Suprapubic skin (tissue), 4 donors: ENCODE results near the gene FABP1. TPM values are rescaled to one million over a fixed set of nuclear protein-coding genes. Genes with fewer than 3 reads are reported as not detected.

Source experiments
- DNase-seq, 2 donors: peaks; one replicate each; pipeline ENCODE4 v3.0.0-alpha.2; 2019; ENCODE audit warnings: low spot score in 2 of 2
- H3K27ac ChIP-seq: fragments of 200-600 bp; sonication (generic); one replicate; pipeline ENCODE4 v1.5.1; 2019
- H3K27me3 ChIP-seq: fragments of 200-600 bp; sonication (generic); one replicate; pipeline ENCODE4 v1.5.1; 2019
- H3K36me3 ChIP-seq: fragments of 200-600 bp; sonication (generic); one replicate; pipeline ENCODE4 v1.5.1; 2019
- H3K4me1 ChIP-seq: fragments of 200-600 bp; sonication (generic); one replicate; pipeline ENCODE4 v1.5.1; 2019
- H3K4me3 ChIP-seq: fragments of 200-600 bp; sonication (generic); one replicate; pipeline ENCODE4 v1.5.1; 2019; ENCODE audit warnings: mild to moderate bottlenecking
- H3K9me3 ChIP-seq: fragments of 200-600 bp; sonication (generic); one replicate; pipeline ENCODE4 v1.5.1; 2019
- EP300 ChIP-seq: sonication (generic); formaldehyde crosslinking; IDR thresholded peaks from one replicate; pipeline ENCODE4 v1.6.1; 2017; ENCODE audit warnings: antibody characterized with exemption
- POLR2A ChIP-seq, 2 donors: fragments of 450-650 bp; IDR thresholded peaks; one replicate each; pipeline ENCODE4 v1.6.1; 2017; ENCODE audit warnings: antibody characterized with exemption in 2 of 2, mild to moderate bottlenecking in 2 of 2, moderate library complexity in 2 of 2
- POLR2AphosphoS5 ChIP-seq, 3 donors: sonication (generic); formaldehyde crosslinking; IDR thresholded peaks; one replicate each; pipeline ENCODE4 v1.6.1; 2017; ENCODE audit warnings: antibody characterized with exemption in 3 of 3
- WGBS: methylation state at CpG from one replicate; pipeline ENCODE4 v1.1.5; 2018; 5-methylcytosine and 5-hydroxymethylcytosine counted together
- total RNA-seq, 4 donors: library from RNA; depleted of rRNA; stranded (reverse); fragments of >200 nt; gene quantifications; one replicate each; pipeline ENCODE4 v1.1.0, GENCODE V29; 2016
- TF ChIP-seq, protein P1 (sequence below), 2 donors: fragments of 200-600 bp in 1 of 2; fragments of 450-650 bp in 1 of 2; sonication (generic) in 1 of 2; IDR thresholded peaks; one replicate each; pipeline ENCODE4 v1.5.1; 2016 to 2019; ENCODE audit warnings: antibody characterized with exemption in 2 of 2, mild to moderate bottlenecking in 1 of 2, moderate library complexity in 1 of 2

FABP1 gene
- total RNA-seq, 4 donors from 2014 or later: 6.8 TPM; not detected in 3

DNA sequence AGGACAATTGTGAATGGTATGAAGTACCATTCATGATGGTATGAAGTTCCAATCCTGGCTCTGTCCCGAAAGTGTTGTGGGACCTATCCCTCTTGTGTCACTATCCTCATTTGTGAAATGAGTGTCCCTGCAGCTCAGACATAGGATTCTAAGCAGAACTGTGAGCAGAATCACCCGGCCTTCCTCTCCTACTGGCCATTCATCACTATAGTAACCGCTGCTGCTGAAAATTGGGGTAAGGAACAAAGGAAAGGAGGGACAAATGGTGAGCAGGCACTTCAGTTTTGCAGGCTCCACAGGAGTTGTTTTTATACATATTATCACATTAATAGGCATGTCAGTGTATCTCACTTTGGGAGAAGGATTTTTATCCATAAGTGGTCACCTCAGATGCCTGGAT, 32.8 kb downstream of the FABP1 start:
- H3K27me3 ChIP-seq: no peaks in the 10 kb centered on the region
- H3K4me3 ChIP-seq: no peak overlapping the region
- no peaks in the 10 kb centered on the region for H3K36me3 ChIP-seq
- DNase-seq: no peak
- H3K27ac ChIP-seq: no peak overlapping the region
- TF ChIP-seq POLR2AphosphoS5 (IDR thresholded peaks at IDR 0.05): no peak
- H3K4me1 ChIP-seq: peaks cover 3% of the 10 kb centered on the region
- 77% methylated on average over 3 of the region's 3 CpGs for WGBS
- no peaks in the 10 kb centered on the region for H3K9me3 ChIP-seq

DNA sequence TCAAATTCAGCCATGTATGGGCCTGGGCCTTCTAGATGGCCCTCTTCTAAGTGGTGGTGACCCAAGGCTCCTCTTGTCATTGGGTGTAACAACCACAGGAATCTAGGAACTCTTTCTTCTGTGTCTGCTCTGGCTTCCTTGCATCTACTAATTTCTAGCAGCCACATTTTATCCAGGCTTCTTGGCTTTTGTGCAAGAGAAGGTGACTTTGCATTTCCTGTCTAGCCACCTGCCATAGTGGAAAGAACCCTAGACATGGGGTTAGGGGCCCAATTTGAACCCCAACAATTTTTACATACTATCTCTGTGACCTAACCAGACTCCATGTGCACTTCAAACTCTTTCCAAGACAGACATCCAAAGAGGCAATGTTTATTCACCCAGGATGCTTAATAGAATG, 35.1 kb downstream of the FABP1 start:
- H3K27ac ChIP-seq: no peak overlapping the region
- no peak for TF ChIP-seq POLR2A (IDR thresholded peaks at IDR 0.05)
- no peak for TF ChIP-seq EP300
- TF ChIP-seq, protein P1, sequence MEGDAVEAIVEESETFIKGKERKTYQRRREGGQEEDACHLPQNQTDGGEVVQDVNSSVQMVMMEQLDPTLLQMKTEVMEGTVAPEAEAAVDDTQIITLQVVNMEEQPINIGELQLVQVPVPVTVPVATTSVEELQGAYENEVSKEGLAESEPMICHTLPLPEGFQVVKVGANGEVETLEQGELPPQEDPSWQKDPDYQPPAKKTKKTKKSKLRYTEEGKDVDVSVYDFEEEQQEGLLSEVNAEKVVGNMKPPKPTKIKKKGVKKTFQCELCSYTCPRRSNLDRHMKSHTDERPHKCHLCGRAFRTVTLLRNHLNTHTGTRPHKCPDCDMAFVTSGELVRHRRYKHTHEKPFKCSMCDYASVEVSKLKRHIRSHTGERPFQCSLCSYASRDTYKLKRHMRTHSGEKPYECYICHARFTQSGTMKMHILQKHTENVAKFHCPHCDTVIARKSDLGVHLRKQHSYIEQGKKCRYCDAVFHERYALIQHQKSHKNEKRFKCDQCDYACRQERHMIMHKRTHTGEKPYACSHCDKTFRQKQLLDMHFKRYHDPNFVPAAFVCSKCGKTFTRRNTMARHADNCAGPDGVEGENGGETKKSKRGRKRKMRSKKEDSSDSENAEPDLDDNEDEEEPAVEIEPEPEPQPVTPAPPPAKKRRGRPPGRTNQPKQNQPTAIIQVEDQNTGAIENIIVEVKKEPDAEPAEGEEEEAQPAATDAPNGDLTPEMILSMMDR (IDR thresholded peaks at IDR 0.05): no peak
- TF ChIP-seq POLR2AphosphoS5 (IDR thresholded peaks at IDR 0.05): no peak
- no peak overlapping the region for H3K4me3 ChIP-seq
- no peaks in the 10 kb centered on the region for H3K9me3 ChIP-seq
- no peaks in the 10 kb centered on the region for H3K36me3 ChIP-seq
- DNase-seq: no peak
- H3K4me1 ChIP-seq: no peaks in the 10 kb centered on the region
- H3K27me3 ChIP-seq: no peaks in the 10 kb centered on the region

DNA sequence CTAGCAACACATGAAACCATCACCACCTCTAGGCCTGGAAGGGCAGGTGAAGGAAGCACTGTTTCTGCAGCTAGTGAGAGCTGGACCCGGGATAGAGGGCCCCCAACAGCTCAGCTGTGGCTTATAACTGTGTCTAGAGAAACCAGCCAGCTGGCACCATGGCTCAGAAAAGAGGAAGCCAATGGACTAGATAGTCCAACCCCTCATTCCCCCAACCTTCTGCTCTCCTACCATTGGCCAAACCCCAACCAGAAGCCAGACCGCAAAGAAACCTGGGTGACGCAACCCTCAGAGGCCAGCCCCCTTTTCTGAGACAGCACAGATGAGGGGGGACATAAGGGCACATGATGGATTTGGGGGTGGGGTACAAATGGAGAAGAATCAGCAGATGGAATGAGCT, 35.9 kb downstream of the FABP1 start:
- Histone ChIP-seq H3K36me3 (no peaks in the 10 kb centered on the region), H3K9me3 (no peaks in the 10 kb centered on the region), H3K4me1 (no peaks in the 10 kb centered on the region), H3K4me3 (no peak overlapping the region), H3K27me3 (no peaks in the 10 kb centered on the region), H3K27ac (no peak overlapping the region)
- TF ChIP-seq, protein P1 (IDR thresholded peaks at IDR 0.05): no peak
- TF ChIP-seq EP300: no peak
- WGBS: 61% methylated on average over 3 of the region's 3 CpGs
- DNase-seq: no peak

DNA sequence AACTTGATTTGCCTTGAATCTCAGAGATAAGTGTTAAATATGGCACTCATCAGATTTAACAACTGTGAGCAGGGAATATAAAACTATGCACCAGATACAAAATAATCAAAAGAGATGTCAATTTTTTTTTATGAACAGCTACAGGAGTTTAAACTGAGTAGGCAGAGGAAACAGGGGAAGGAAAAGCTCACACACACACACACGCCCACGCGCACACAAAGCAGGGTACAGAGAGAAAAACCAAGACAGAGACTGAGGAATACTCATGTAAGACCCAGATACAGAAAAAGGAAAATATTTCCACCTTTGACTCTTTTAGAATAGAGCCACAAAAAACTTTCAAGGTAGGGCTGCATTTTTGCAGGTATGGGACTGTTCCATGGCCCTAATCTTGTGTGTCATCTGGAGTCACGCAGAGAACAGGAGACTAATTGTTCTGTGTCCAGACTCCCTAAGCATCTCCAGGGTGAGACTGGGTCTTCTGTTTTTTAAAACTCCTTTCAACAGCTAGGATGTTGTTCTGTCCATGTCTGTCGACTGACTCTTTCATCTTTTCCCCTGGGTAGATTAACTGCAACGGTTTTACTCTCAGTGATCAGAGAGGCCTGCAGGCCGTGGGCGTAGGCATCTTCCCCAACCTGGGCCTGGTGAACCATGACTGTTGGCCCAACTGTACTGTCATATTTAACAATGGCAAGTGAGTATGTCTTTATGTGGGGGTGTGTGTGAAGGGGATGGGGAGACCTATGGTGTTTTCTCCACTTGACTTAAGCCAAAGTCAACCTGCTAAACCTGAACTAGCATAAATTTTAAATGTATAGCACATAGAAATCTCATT, 37.2 kb downstream of the FABP1 start:
- DNase-seq: no peak
- Histone ChIP-seq H3K9me3 (no peaks in the 10 kb centered on the region), H3K4me1 (no peaks in the 10 kb centered on the region), H3K27me3 (no peaks in the 10 kb centered on the region), H3K4me3 (no peak overlapping the region), H3K36me3 (no peaks in the 10 kb centered on the region), H3K27ac (no peak overlapping the region)
- WGBS: 71% methylated on average over 8 of the region's 8 CpGs
- TF ChIP-seq POLR2AphosphoS5 (IDR thresholded peaks at IDR 0.05): no peak

DNA sequence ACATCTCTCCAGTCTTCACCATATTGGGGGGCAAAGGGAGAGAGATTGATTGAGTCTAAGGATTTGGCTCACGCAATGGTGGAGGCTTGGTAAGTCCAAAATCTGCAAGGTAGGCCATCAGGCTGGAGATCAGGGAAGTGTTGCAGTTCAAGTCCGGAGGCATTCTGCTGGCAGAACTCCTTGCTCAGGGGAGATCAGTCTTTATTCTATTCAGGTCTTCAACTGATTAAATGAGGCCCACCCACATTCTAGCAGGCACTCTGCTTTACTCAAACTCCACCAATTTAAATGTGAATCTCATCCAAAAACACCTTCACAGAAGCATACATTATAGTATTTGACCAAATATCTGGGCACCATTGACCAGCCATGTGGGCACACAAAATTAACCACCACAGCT, 38.9 kb downstream of the FABP1 start:
- H3K4me3 ChIP-seq: no peak overlapping the region
- no peaks in the 10 kb centered on the region for H3K4me1 ChIP-seq
- no peaks in the 10 kb centered on the region for H3K27me3 ChIP-seq
- no peaks in the 10 kb centered on the region for H3K9me3 ChIP-seq
- WGBS: 86% methylated on average over 2 of the region's 2 CpGs
- H3K36me3 ChIP-seq: no peaks in the 10 kb centered on the region
- no peak for TF ChIP-seq POLR2AphosphoS5 (IDR thresholded peaks at IDR 0.05)
- TF ChIP-seq, protein P1 (IDR thresholded peaks at IDR 0.05): no peak
- no peak for TF ChIP-seq POLR2A (IDR thresholded peaks at IDR 0.05)
- no peak for TF ChIP-seq EP300
- no peak for DNase-seq
- H3K27ac ChIP-seq: no peak overlapping the region

DNA sequence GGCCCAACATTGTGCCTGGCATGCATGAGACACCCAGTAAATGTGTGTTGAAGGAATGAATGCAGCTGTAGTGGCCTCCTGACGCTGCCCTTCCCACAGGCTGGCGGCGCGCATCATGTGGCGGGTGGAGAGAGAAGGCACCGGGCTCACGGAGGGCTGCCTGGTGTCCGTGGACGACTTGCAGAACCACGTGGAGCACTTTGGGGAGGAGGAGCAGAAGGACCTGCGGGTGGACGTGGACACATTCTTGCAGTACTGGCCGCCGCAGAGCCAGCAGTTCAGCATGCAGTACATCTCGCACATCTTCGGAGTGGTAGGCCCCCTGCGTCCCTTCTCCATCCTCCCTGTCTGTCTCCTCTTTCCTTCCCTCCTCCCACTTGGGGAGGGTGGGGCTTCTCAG, 40.1 kb downstream of the FABP1 start:
- no peak for DNase-seq
- no peaks in the 10 kb centered on the region for H3K36me3 ChIP-seq
- TF ChIP-seq EP300: no peak
- TF ChIP-seq POLR2AphosphoS5 (IDR thresholded peaks at IDR 0.05): no peak
- WGBS: 87% methylated on average over 8 of the region's 17 CpGs
- H3K9me3 ChIP-seq: no peaks in the 10 kb centered on the region
- H3K27me3 ChIP-seq: no peaks in the 10 kb centered on the region
- H3K27ac ChIP-seq: no peak overlapping the region
- no peaks in the 10 kb centered on the region for H3K4me1 ChIP-seq
- no peak overlapping the region for H3K4me3 ChIP-seq

DNA sequence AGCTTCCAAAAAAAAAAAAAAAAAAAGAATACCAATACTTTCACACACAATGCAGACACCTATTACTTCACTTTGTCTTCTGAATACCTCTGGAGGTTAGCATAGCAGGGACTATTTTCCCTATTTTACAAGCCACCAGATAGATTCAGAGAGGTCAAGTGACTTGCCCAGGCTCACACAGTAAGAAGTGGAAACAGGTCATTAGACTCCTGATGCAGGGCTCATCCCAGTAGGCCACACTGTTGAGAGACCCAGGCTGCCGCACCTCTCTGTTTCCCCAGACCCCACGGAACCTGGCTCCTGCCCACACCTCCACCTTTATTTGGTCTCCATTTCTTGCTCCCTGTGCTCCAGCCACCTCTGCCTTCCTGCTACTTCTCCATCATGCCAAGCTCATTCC, 40.8 kb downstream of the FABP1 start:
- Histone ChIP-seq H3K9me3 (no peaks in the 10 kb centered on the region), H3K27ac (no peak overlapping the region), H3K36me3 (no peaks in the 10 kb centered on the region), H3K4me3 (no peak overlapping the region), H3K4me1 (no peaks in the 10 kb centered on the region), H3K27me3 (no peaks in the 10 kb centered on the region)
- DNase-seq: no peak
- 93% methylated on average over 2 of the region's 2 CpGs for WGBS
- TF ChIP-seq POLR2AphosphoS5 (IDR thresholded peaks at IDR 0.05): no peak
- TF ChIP-seq EP300: no peak
- TF ChIP-seq POLR2A (IDR thresholded peaks at IDR 0.05): no peak
